H1 (cell line): Measurements from ENCODE around the gene FAM171A1. TPM values are rescaled to one million over a fixed set of nuclear protein-coding genes. Genes with fewer than 3 reads are reported as not detected.

Experiments
- CTCF ChIA-PET: fragments of 300-600 bp; sonication (Branson Sonifier 250); formaldehyde crosslinking; loops from one replicate; lab custom pipeline; 2021; ENCODE audit not compliant: partially characterized antibody; lab: Charles Lee
- POLR2A ChIA-PET: fragments of 300-600 bp; sonication (Branson Sonifier 250); formaldehyde crosslinking; loops from one replicate; lab custom pipeline; 2021; ENCODE audit warnings: inconsistent platforms; ENCODE audit not compliant: partially characterized antibody; lab: Charles Lee
- DNase-seq, 2 experiments: peaks; one replicate each; pipeline versions ENCODE4 v3.0.0 to v3.0.0-alpha.2; 2010 to 2022; ENCODE audit warnings: low spot score in 2 of 2, low read depth in 1 of 2, mixed read lengths in 1 of 2
- FAIRE-seq: peaks from 2 replicates; lab custom pipeline; 2011; peaks lifted over from hg19 to GRCh38; lab: Jason Lieb, UNC
- H2AFZ ChIP-seq: 2 replicates; pipeline ENCODE4 v1.8.1; 2012; ENCODE audit warnings: low read length, inconsistent platforms
- H2AK5ac ChIP-seq: 2 replicates; pipeline ENCODE4 v1.6.1; 2013; ENCODE audit warnings: low read depth, low read length
- H2BK120ac ChIP-seq: replicated peaks from 2 replicates; pipeline ENCODE3; 2013; ENCODE audit warnings: low read depth, low read length, inconsistent platforms
- H2BK12ac ChIP-seq: 2 replicates; pipeline ENCODE4 v1.6.1; 2013; ENCODE audit warnings: low read depth, low read length
- H2BK15ac ChIP-seq: 2 replicates; pipeline ENCODE4 v1.6.1; 2013; ENCODE audit warnings: low read length
- H2BK20ac ChIP-seq: 2 replicates; pipeline ENCODE4 v1.6.1; 2013; ENCODE audit warnings: low read length
- H2BK5ac ChIP-seq: 2 replicates; pipeline ENCODE4 v1.6.1; 2013; ENCODE audit warnings: low read depth, low read length
- H3K14ac ChIP-seq: 2 replicates; pipeline ENCODE4 v1.6.1; 2013; ENCODE audit warnings: inconsistent platforms; ENCODE audit not compliant: insufficient read length
- H3K18ac ChIP-seq: 2 replicates; pipeline ENCODE4 v1.6.1; 2013; ENCODE audit warnings: low read length; ENCODE audit errors: extremely low read depth
- H3K23ac ChIP-seq: 2 replicates; pipeline ENCODE4 v1.6.1; 2013; ENCODE audit warnings: inconsistent platforms; ENCODE audit not compliant: insufficient read length
- H3K23me2 ChIP-seq: 2 replicates; pipeline ENCODE4 v1.6.1; 2013; ENCODE audit warnings: low read depth, low read length
- H3K27ac ChIP-seq: 2 replicates; pipeline ENCODE4 v1.6.1; 2011; ENCODE audit warnings: low read depth, low read length, inconsistent platforms
- H3K27me3 ChIP-seq, 4 experiments: replicated peaks in 1 of 4; 1 replicate in 1 of 4; 2 replicates in 3 of 4; pipeline versions ENCODE4 v1.6.1 to v1.8.1; 2011 to 2013; ENCODE audit warnings: low read length in 3 of 4, mild to moderate bottlenecking in 3 of 4, inconsistent platforms in 2 of 4, mixed read lengths in 2 of 4, moderate library complexity in 1 of 4; ENCODE audit not compliant: control insufficient read depth in 3 of 4, insufficient read depth in 3 of 4; ENCODE audit errors: extremely low read depth in 1 of 4
- H3K36me3 ChIP-seq, 4 experiments: 2 replicates each; pipeline versions ENCODE4 v1.6.1 to v1.8.1; 2011 to 2013; ENCODE audit warnings: mild to moderate bottlenecking in 4 of 4, low read length in 3 of 4, moderate library complexity in 2 of 4, control low read depth in 1 of 4, inconsistent platforms in 1 of 4; ENCODE audit not compliant: insufficient read depth in 4 of 4, control insufficient read depth in 2 of 4
- H3K4ac ChIP-seq: replicated peaks from 2 replicates; pipeline ENCODE3; 2013; ENCODE audit warnings: low read length, low read depth, mixed read lengths, inconsistent platforms; ENCODE audit not compliant: insufficient read length
- H3K4me1 ChIP-seq, 4 experiments: replicated peaks in 1 of 4; 1 replicate in 1 of 4; 2 replicates in 3 of 4; pipeline versions ENCODE4 v1.6.1 to v1.8.1; 2011 to 2013; ENCODE audit warnings: low read length in 3 of 4, inconsistent platforms in 2 of 4, mixed read lengths in 1 of 4; ENCODE audit not compliant: insufficient read depth in 4 of 4, control insufficient read depth in 3 of 4
- H3K4me2 ChIP-seq, 2 experiments: 2 replicates each; pipeline versions ENCODE4 v1.6.1 to v1.8.1; 2011 to 2013; ENCODE audit warnings: low read depth in 2 of 2, low read length in 2 of 2, control low read depth in 1 of 2, inconsistent platforms in 1 of 2, mild to moderate bottlenecking in 1 of 2; ENCODE audit not compliant: insufficient read depth in 1 of 2
- H3K4me3 ChIP-seq, 4 experiments: fragments of 200-600, 300-600 bp in 1 of 4; sonication (generic), shearing (Covaris generic), sonication (Bioruptor Twin) in 1 of 4; 2 replicates each; pipeline versions ENCODE4 v1.5.1 to v1.8.1; 2011 to 2016; ENCODE audit warnings: low read length in 4 of 4, low read depth in 3 of 4, control low read depth in 2 of 4, inconsistent platforms in 2 of 4, mild to moderate bottlenecking in 2 of 4, mixed read lengths in 1 of 4, moderate library complexity in 1 of 4; ENCODE audit not compliant: insufficient read depth in 2 of 4; ENCODE audit errors: extremely low read depth in 1 of 4
- H3K56ac ChIP-seq: replicated peaks from 2 replicates; pipeline ENCODE3; 2013; ENCODE audit warnings: low read depth, mild to moderate bottlenecking, mixed read lengths, low read length, inconsistent platforms; ENCODE audit not compliant: insufficient read length
- H3K79me1 ChIP-seq: 2 replicates; pipeline ENCODE4 v1.6.1; 2013; ENCODE audit warnings: low read depth, low read length, control low read depth
- H3K79me2 ChIP-seq, 2 experiments: 2 replicates each; pipeline versions ENCODE4 v1.6.1 to v1.8.1; 2012 to 2013; ENCODE audit warnings: low read length in 2 of 2, mild to moderate bottlenecking in 2 of 2, inconsistent platforms in 1 of 2; ENCODE audit not compliant: insufficient read depth in 2 of 2, control insufficient read depth in 1 of 2
- H3K9ac ChIP-seq, 4 experiments: replicated peaks in 1 of 4; 1 replicate in 1 of 4; 2 replicates in 3 of 4; pipeline versions ENCODE4 v1.6.1 to v1.8.1; 2011 to 2013; ENCODE audit warnings: low read depth in 3 of 4, low read length in 3 of 4, control low read depth in 2 of 4, mild to moderate bottlenecking in 2 of 4, moderate library complexity in 2 of 4, inconsistent platforms in 1 of 4; ENCODE audit errors: extremely low read depth in 1 of 4
- H3K9me3 ChIP-seq, 2 experiments: 2 replicates each; pipeline versions ENCODE4 v1.6.1 to v1.8.1; 2012 to 2013; ENCODE audit warnings: mild to moderate bottlenecking in 2 of 2, moderate library complexity in 2 of 2, control low read depth in 1 of 2, inconsistent platforms in 1 of 2, low read depth in 1 of 2, low read length in 1 of 2, mixed read lengths in 1 of 2; ENCODE audit not compliant: insufficient read depth in 2 of 2
- H4K20me1 ChIP-seq, 2 experiments: replicated peaks in 1 of 2; 2 replicates each; pipeline versions ENCODE3 to v1.8.1; 2011 to 2013; ENCODE audit warnings: inconsistent platforms in 2 of 2, low read length in 2 of 2, mild to moderate bottlenecking in 1 of 2; ENCODE audit not compliant: insufficient read depth in 2 of 2, control insufficient read depth in 1 of 2
- H4K5ac ChIP-seq: 2 replicates; pipeline ENCODE4 v1.6.1; 2013; ENCODE audit warnings: low read length, low read depth, mixed read lengths, inconsistent platforms; ENCODE audit not compliant: insufficient read length
- H4K8ac ChIP-seq: 2 replicates; pipeline ENCODE4 v1.8.0; 2013; ENCODE audit warnings: mild to moderate bottlenecking, moderate library complexity, low read length, inconsistent platforms; ENCODE audit not compliant: insufficient read depth; ENCODE audit errors: extremely low read depth
- H4K91ac ChIP-seq: replicated peaks from 2 replicates; pipeline ENCODE3; 2013; ENCODE audit warnings: low read length, mixed read lengths, inconsistent platforms; ENCODE audit not compliant: insufficient read length
- CBX5 ChIP-seq: fragments of 300-800, 300-1000 bp; sonication (generic); IDR thresholded peaks from 2 replicates; pipeline ENCODE4 v1.7.1; 2016; ENCODE audit warnings: antibody characterized with exemption, low read length, low read depth
- RXRA ChIP-seq: IDR thresholded peaks from 2 replicates; pipeline ENCODE4 v1.6.1; 2011; ENCODE audit warnings: low read depth, mild to moderate bottlenecking, low read length, moderate library complexity; ENCODE audit not compliant: insufficient read depth
- TEAD4 ChIP-seq: IDR thresholded peaks from 2 replicates; pipeline ENCODE4 v1.6.1; 2012; ENCODE audit warnings: low read depth, low read length, inconsistent platforms, mixed read lengths
- WGBS, 2 experiments: shearing (Covaris generic) in 1 of 2; methylation state at CpG; one replicate each; pipeline versions ENCODE4 v1.1.6 to v1.1.7; 2013 to 2015; ENCODE audit warnings: low lambda C conversion rate in 2 of 2, mixed read lengths in 2 of 2, inconsistent platforms in 1 of 2, low coverage in 1 of 2, missing lambda C conversion rate in 1 of 2; ENCODE audit not compliant: insufficient replicate concordance in 2 of 2, insufficient coverage in 1 of 2, insufficient read length in 1 of 2; ENCODE audit errors: extremely low coverage in 1 of 2, missing lambda C conversion rate in 1 of 2; 5-methylcytosine and 5-hydroxymethylcytosine counted together
- polyA plus RNA-seq, 7 experiments: library from polyadenylated mRNA; depleted of rRNA in 3 of 7; stranded (reverse) in 5 of 7; unstranded in 2 of 7; fragments of >200 nt in 5 of 7; fragments of 200-250 nt in 2 of 7; gene quantifications; 1 replicate in 5 of 7; 2 replicates in 1 of 7; 4 replicates in 1 of 7; pipeline versions ENCODE4 v1.2.1 to v1.2.3, GENCODE V29; 2011 to 2013; ENCODE audit warnings: missing spikeins in 2 of 7, mixed read lengths in 2 of 7
- total RNA-seq: library from RNA; stranded (reverse); fragmentation: NEBNext Ultra II Directional; extraction: Animal tissue kit (Norgen Biotek cat#: 25700); gene quantifications from 2 replicates; pipeline ENCODE4 v1.2.1, GENCODE V29; 2021

Gene FAM171A1
- total and polyA plus RNA-seq, 2 of the 8 experiments (the other 6 are each of a cell fraction or from before 2014, with no cell fraction given) = 26.6 to 42.1 TPM

GRCh38 chr10:15263657-15264323 is 107.3 kb downstream of the FAM171A1 start:
- 91 to 100% methylated on average over 5 to 8 of the region's 8 CpGs for WGBS, 2 experiments
- no peak overlapping the region for H3K9ac ChIP-seq
- H2BK15ac ChIP-seq = no peak overlapping the region
- H2BK12ac ChIP-seq = no peak overlapping the region
- no peak overlapping the region for H4K5ac ChIP-seq
- no peak overlapping the region for H2BK5ac ChIP-seq
- DNase-seq (no peak), FAIRE-seq (no peak)
- no peak overlapping the region for H3K27ac ChIP-seq
- peaks cover 2% of the 10 kb centered on the region; the same call in 1 of the 2 replicates for H3K23me2 ChIP-seq
- no peak overlapping the region for H2AK5ac ChIP-seq
- H3K9me3 ChIP-seq = no peaks in the 10 kb centered on the region
- ChIA-PET CTCF (interaction anchor here (0.8 to 1.9 kb wide), 2 partner anchors 18 to 37 kb away, joined by 3 to 6 read pairs; no protein-coding TSS in a partner anchor), POLR2A (no interaction called here)
- no peak overlapping the region for H3K4me2 ChIP-seq
- no peak overlapping the region for H2BK20ac ChIP-seq
- no peak overlapping the region for H2AFZ ChIP-seq
- H3K14ac ChIP-seq = no peak overlapping the region
- no peaks in the 10 kb centered on the region for H3K27me3 ChIP-seq
- no peaks in the 10 kb centered on the region for H3K79me2 ChIP-seq
- 0 out of 8 replicates have a peak, but pooled peaks cover 0 to 3% (median 0%) of the 10 kb centered on the region in 4 experiments for H3K36me3 ChIP-seq
- no peak overlapping the region for H3K23ac ChIP-seq
- TF ChIP-seq CBX5 (no peak), RXRA (no peak), TEAD4 (no peak)
- no peaks in the 10 kb centered on the region for H4K20me1 ChIP-seq
- H4K8ac ChIP-seq = no peak overlapping the region
- no peak overlapping the region for H3K4ac ChIP-seq
- H2BK120ac ChIP-seq = no peak overlapping the region
- no peak overlapping the region for H3K56ac ChIP-seq
- no peak overlapping the region for H3K18ac ChIP-seq
- H3K79me1 ChIP-seq = no peaks in the 10 kb centered on the region; the same call in 1 of the 2 replicates
- H3K4me3 ChIP-seq = no peak overlapping the region
- no peaks in the 10 kb centered on the region for H3K4me1 ChIP-seq
- no peak overlapping the region for H4K91ac ChIP-seq
